ENCODE data around the gene CDC6.

The CDC6 gene

DNA sequence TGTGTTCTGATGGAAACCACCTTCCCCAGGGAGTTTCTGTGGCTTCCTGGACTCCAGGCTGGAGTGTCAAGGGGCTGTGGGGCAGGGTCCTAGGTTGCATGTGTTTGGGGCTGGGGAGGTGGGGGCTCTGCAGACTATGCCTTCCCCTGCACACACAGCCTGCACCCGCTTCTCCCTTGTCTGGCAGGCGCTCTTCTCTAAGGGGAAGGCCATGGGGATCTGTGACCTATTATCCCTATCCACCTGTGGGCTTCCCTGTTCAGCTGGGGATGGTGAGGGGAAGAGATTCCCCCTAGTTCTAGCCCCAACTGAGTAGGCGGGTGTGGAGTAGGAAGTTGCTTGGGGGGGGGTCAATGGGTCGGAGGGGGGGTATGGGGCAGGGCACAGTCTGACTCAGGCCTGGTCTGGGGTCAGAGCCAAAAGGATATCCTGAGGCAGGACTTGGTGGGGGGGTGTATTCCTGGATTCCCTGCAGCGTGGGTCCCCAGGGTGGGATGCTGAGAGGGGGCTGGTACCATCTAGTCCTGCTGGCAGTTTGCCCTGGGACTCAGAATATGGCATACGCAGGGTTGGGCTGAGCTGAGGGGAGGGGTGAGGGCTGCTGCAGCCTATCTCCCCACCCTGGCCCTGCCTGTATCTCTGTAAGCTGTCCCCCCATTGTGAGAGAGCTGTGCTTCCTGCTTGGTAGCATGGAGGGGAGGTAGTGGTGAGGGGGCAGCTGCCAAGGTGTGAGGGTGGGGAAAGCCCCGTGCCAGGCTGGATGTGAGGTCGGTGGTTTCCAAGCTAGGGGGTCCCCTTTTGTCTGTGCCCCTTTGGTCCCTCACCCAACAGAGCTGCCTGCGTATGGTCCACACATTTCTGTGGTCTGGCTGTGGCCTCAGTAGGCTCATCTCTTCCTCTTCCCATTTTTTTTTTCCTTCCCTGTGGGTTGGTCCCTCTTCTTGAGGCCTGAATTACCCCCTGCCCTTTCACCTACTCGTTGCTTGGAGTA lies 36.0 kb downstream of the CDC6 start:
- TF ChIP-seq, protein P1, sequence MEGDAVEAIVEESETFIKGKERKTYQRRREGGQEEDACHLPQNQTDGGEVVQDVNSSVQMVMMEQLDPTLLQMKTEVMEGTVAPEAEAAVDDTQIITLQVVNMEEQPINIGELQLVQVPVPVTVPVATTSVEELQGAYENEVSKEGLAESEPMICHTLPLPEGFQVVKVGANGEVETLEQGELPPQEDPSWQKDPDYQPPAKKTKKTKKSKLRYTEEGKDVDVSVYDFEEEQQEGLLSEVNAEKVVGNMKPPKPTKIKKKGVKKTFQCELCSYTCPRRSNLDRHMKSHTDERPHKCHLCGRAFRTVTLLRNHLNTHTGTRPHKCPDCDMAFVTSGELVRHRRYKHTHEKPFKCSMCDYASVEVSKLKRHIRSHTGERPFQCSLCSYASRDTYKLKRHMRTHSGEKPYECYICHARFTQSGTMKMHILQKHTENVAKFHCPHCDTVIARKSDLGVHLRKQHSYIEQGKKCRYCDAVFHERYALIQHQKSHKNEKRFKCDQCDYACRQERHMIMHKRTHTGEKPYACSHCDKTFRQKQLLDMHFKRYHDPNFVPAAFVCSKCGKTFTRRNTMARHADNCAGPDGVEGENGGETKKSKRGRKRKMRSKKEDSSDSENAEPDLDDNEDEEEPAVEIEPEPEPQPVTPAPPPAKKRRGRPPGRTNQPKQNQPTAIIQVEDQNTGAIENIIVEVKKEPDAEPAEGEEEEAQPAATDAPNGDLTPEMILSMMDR (IDR thresholded peaks at IDR 0.05; ENCODE audit: insufficient read depth, low read depth, low read length, missing control alignments), result no peak
- peak; percentile 82 for DNase-seq (ENCODE audit: low read depth)
- H3K4me3 ChIP-seq (ENCODE audit: low read depth, low read length), result peak overlapping the region; percentile 96

DNA sequence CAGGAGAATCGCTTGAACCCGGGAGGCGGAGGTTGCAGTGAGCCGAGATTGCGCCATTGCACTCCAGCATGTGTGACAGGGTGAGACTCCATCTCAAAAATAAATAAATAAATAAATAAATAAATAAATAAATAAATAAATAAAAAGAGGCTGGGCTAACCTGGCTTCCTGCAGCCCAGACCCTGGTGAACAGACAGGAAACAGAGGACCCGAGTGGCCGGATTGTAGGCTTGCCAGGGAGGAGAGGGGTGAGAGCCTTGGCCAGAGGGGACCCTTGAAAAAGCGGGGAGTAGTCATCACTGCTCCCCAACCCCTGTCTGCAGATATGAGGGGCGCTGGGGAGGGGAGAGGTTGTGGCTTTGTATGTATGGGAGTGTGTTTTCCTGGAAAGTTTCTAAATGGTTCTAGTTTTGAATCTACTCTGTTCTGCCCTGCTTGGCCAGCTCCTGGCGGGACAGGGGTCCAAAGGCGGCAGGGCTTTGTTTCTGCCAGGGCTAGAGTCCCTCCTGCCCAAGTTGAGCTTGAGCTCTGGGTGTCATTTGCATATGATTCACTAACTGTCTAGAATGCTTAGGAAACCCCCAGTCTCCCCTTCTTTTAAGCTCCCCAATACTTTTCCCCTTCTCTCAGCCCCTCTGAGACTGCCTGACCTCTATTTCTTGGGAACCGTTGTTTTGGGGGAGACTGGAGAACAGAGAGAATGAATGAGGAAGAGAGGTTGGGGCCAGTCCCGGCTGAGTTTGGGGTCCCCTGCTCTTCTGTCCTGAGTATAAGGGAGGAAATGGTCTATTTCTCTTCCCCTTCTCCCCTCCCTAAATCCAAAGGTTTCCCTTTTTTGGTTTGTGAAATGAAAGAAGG lies 37.7 kb downstream of the CDC6 start:
- TF ChIP-seq, protein P1 (IDR thresholded peaks at IDR 0.05; ENCODE audit: insufficient read depth, low read depth, low read length, missing control alignments), result no peak
- peak overlapping the region; percentile 96 for H3K4me3 ChIP-seq (ENCODE audit: low read depth, low read length)
- DNase-seq (ENCODE audit: low read depth), result peak; percentile 59

DNA sequence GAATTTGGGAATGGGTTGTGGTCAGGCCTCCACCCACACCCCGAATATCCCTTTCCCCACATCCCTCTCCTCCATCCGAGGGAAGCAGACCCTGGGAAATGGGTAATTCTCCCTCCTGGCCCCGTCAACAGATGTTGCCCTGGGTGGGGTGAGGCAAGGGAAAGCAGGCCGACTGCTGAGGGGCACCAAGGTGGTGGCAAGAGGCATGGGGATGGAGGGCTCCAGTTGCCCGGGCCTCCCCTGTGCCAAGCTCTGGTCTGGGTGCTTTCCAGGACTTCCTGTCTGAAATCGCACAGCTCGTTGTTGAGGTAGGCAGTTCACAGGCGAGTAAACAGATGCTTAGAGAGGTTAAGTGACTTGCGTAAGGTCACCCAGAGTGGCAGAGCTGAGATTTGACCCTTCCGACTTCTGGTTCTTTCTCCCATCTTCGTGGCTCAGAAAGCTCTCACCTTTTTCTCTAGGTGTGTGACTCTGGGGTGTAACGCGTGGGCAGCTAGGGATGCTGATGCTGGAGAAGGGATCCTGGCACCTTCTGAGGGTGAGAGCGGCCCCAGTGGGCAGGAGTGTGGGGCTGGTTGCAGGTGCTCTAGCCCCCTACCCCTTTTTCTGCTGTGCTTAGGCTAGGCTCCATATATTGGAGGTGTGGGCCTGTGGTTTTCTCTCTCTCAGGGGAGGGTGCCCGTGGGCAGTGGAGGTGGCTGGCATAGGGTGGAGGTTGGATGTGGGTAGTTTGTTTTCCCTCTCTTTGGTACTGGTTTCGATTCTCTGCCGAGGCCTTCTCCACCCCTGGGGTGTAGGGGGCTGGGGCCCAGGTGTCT lies 38.5 kb downstream of the CDC6 start:
- peak overlapping the region; percentile 96 for H3K4me3 ChIP-seq (ENCODE audit: low read depth, low read length)
- TF ChIP-seq, protein P1 (IDR thresholded peaks at IDR 0.05; ENCODE audit: insufficient read depth, low read depth, low read length, missing control alignments), result no peak
- peak; percentile 89 for DNase-seq (ENCODE audit: low read depth)

DNA sequence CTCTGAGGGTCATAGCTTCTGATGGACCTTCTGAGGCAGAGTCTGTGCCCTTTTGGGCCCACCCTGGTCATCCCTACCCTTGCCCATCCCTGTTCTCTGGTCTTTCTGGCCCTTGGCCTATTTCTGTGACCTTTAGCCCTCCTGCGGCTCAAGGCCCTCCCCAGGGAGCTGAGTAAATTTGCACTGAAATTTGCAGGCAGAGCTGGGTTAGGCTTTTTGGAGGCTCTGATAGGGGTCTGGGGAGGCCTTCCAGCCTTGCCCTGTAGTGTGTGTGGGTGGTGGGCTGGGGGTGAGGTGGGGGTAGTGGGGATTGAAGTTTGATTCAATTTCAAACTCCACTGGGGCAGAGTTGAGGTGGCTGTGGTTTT lies 39.1 kb downstream of the CDC6 start:
- no peak for DNase-seq (ENCODE audit: low read depth)
- TF ChIP-seq, protein P1 (IDR thresholded peaks at IDR 0.05; ENCODE audit: insufficient read depth, low read depth, low read length, missing control alignments), result no peak
- peak overlapping the region; percentile 96 for H3K4me3 ChIP-seq (ENCODE audit: low read depth, low read length)

DNA sequence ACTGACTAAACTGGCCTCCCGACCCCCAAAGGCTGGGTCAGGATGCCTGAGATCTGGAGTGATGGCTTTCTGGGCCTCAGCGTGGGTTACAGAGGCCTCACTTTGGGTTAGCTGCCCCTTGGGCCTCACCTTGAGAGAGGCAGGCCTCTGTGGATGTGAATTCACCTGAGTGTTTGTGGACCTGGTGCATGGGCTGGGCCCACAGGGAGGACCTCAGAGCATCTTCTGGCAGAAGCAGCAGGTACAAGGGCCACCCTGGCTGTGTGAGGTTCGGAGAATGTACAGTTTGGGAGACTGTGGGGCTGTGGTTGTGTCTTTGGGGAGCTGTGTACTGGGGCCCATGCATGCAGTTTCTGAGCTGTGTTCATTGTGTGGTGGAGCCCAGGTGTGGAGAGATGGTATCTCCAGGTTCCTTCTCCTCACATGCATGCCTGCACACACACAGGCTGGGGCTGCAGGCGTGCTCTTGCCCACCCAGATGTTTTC lies 39.6 kb downstream of the CDC6 start:
- H3K4me3 ChIP-seq (ENCODE audit: low read depth, low read length), result peak overlapping the region; percentile 96
- TF ChIP-seq, protein P1 (IDR thresholded peaks at IDR 0.05; ENCODE audit: insufficient read depth, low read depth, low read length, missing control alignments), result no peak
- no peak for DNase-seq (ENCODE audit: low read depth)

DNA sequence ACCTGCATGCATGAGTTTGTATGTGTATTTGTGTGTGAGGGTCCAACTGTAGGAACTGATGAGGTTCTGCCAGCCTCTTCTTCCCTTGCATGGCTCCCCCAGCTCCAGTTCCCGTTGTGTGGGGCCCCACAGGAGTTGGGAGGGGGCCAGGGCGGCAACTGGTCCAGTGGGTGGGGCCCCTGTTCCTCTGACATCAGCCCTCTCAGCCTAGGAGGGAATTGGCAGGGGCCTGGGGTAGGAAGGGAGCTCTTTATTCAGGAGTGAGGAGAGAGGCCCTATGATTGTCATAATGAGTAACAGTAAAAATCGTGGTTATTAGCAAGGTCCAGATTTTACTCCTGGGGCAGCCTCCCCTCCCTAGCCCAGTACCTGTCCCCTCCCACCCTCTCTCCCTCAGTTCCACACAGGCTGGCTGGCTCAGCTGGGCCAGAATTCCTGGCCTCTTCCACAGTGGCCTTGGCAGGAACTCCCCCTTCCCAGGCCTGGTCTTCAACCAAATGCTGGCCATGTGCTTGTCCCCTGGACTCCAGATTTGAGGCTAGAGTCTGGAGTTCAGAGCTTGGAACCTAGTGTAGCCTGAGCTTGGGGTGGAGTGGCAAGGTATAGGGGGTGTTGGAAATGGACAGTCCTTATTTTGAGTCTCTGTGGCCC lies 40.2 kb downstream of the CDC6 start:
- TF ChIP-seq, protein P1 (IDR thresholded peaks at IDR 0.05; ENCODE audit: insufficient read depth, low read depth, low read length, missing control alignments), result no peak
- H3K4me3 ChIP-seq (ENCODE audit: low read depth, low read length), result peak overlapping the region; percentile 96
- DNase-seq (ENCODE audit: low read depth), result no peak

Measured in GM12865 (cell line).